Liver (tissue), 3 donors: ENCODE measurements around the gene IRAK1.

Experiments
- EGR1 ChIP-seq, 2 donors: IDR thresholded peaks; 2 replicates each; pipeline ENCODE4 v1.6.1; 2016 to 2018; ENCODE audit warnings: antibody characterized with exemption in 2 of 2, low read depth in 2 of 2
- FOXA1 ChIP-seq: IDR thresholded peaks from 2 replicates; pipeline ENCODE4 v1.6.1; 2016; ENCODE audit warnings: antibody characterized with exemption
- GABPA ChIP-seq, 2 donors: IDR thresholded peaks in 1 of 2; conservative IDR thresholded peaks in 1 of 2; 2 replicates each; pipeline ENCODE4 v1.6.1; 2016; ENCODE audit warnings: antibody characterized with exemption in 2 of 2, mild to moderate bottlenecking in 1 of 2, moderate library complexity in 1 of 2
- JUND ChIP-seq, 2 donors: IDR thresholded peaks; 2 replicates each; pipeline ENCODE4 v1.6.1; 2016; ENCODE audit warnings: antibody characterized with exemption in 2 of 2
- NR2F2 ChIP-seq: IDR thresholded peaks from 2 replicates; pipeline ENCODE4 v1.6.1; 2016; ENCODE audit warnings: antibody characterized with exemption
- RAD21 ChIP-seq, 2 donors: IDR thresholded peaks; 2 replicates each; pipeline ENCODE4 v1.6.1; 2016; ENCODE audit warnings: antibody characterized with exemption in 2 of 2, mild to moderate bottlenecking in 2 of 2
- SP1 ChIP-seq: IDR thresholded peaks from 2 replicates; pipeline ENCODE4 v1.6.1; 2018; ENCODE audit warnings: antibody characterized with exemption, mild to moderate bottlenecking
- TAF1 ChIP-seq: conservative IDR thresholded peaks from 2 replicates; pipeline ENCODE4 v1.6.1; 2016; ENCODE audit warnings: antibody characterized with exemption, mild to moderate bottlenecking
- YY1 ChIP-seq: IDR thresholded peaks from 2 replicates; pipeline ENCODE4 v1.6.1; 2016; ENCODE audit warnings: antibody characterized with exemption, mild to moderate bottlenecking
- TF ChIP-seq, protein P1 (sequence below): fragments of 150-350 bp; IDR thresholded peaks from 2 replicates; pipeline ENCODE4 v1.5.1; 2017; ENCODE audit warnings: improper control_type of control experiment, low read depth, low read length; ENCODE audit not compliant: missing input control
- TF ChIP-seq, protein P2 (sequence below): IDR thresholded peaks from 2 replicates; pipeline ENCODE4 v1.6.1; 2016; ENCODE audit warnings: antibody characterized with exemption
- TF ChIP-seq, protein P3 (sequence below): IDR thresholded peaks from 2 replicates; pipeline ENCODE4 v1.6.1; 2016; ENCODE audit warnings: antibody characterized with exemption, mild to moderate bottlenecking
- TF ChIP-seq, protein P4 (sequence below): IDR thresholded peaks from 2 replicates; pipeline ENCODE4 v1.6.1; 2016; ENCODE audit warnings: antibody characterized with exemption
- donor health status: healthy.
- donor health status: healthy.

DNA sequence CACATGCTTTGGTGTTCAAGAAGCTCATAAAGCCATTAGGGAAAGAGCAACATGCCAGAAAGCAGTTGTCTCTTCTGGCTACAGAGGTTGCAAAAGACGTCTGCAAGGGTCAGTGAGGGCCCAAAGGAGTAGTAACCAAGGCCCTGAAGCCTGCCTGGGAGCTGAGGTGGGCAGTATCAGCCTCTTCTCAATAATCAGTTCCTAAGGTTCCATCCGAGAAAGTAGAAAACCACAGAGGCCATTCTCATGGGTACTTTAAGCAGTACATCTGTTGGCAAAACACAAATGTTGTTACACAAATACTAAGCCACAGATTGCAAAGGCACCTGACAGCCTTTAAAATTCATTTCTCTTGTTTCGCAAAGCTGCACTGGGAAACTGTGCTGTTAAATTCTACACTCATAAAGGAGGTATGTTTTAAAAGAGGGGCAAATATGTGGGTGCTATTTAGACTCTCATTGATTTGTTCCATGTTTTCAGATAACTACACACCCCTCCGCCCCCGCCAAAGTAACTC, 40.1 kb upstream of the IRAK1 start:
- TF ChIP-seq, protein P1, sequence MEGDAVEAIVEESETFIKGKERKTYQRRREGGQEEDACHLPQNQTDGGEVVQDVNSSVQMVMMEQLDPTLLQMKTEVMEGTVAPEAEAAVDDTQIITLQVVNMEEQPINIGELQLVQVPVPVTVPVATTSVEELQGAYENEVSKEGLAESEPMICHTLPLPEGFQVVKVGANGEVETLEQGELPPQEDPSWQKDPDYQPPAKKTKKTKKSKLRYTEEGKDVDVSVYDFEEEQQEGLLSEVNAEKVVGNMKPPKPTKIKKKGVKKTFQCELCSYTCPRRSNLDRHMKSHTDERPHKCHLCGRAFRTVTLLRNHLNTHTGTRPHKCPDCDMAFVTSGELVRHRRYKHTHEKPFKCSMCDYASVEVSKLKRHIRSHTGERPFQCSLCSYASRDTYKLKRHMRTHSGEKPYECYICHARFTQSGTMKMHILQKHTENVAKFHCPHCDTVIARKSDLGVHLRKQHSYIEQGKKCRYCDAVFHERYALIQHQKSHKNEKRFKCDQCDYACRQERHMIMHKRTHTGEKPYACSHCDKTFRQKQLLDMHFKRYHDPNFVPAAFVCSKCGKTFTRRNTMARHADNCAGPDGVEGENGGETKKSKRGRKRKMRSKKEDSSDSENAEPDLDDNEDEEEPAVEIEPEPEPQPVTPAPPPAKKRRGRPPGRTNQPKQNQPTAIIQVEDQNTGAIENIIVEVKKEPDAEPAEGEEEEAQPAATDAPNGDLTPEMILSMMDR: no peak
- TF ChIP-seq, protein P2, sequence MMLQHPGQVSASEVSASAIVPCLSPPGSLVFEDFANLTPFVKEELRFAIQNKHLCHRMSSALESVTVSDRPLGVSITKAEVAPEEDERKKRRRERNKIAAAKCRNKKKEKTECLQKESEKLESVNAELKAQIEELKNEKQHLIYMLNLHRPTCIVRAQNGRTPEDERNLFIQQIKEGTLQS: no peak
- TF ChIP-seq SP1 (no peak), TAF1 (no peak), GABPA (IDR thresholded peaks at IDR 0.05 in 1 of 2, conservative IDR thresholded peaks at IDR 0.05 in 1 of 2) (no peak), JUND (IDR thresholded peaks at IDR 0.05) (no peak), RAD21 (IDR thresholded peaks at IDR 0.05) (no peak), YY1 (no peak), FOXA1 (no peak), NR2F2 (no peak), EGR1 (IDR thresholded peaks at IDR 0.05; ENCODE audit: low read depth in 2 of 2) (no peak)
- TF ChIP-seq, protein P3, sequence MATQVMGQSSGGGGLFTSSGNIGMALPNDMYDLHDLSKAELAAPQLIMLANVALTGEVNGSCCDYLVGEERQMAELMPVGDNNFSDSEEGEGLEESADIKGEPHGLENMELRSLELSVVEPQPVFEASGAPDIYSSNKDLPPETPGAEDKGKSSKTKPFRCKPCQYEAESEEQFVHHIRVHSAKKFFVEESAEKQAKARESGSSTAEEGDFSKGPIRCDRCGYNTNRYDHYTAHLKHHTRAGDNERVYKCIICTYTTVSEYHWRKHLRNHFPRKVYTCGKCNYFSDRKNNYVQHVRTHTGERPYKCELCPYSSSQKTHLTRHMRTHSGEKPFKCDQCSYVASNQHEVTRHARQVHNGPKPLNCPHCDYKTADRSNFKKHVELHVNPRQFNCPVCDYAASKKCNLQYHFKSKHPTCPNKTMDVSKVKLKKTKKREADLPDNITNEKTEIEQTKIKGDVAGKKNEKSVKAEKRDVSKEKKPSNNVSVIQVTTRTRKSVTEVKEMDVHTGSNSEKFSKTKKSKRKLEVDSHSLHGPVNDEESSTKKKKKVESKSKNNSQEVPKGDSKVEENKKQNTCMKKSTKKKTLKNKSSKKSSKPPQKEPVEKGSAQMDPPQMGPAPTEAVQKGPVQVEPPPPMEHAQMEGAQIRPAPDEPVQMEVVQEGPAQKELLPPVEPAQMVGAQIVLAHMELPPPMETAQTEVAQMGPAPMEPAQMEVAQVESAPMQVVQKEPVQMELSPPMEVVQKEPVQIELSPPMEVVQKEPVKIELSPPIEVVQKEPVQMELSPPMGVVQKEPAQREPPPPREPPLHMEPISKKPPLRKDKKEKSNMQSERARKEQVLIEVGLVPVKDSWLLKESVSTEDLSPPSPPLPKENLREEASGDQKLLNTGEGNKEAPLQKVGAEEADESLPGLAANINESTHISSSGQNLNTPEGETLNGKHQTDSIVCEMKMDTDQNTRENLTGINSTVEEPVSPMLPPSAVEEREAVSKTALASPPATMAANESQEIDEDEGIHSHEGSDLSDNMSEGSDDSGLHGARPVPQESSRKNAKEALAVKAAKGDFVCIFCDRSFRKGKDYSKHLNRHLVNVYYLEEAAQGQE: no peak
- TF ChIP-seq, protein P4, sequence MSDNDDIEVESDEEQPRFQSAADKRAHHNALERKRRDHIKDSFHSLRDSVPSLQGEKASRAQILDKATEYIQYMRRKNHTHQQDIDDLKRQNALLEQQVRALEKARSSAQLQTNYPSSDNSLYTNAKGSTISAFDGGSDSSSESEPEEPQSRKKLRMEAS: no peak
